Suprapubic skin (tissue), 4 donors: ENCODE measurements around the gene CMBL. TPM values are rescaled to one million over a fixed set of nuclear protein-coding genes. Genes with fewer than 3 reads are reported as not detected.

Experiments
- DNase-seq, 2 donors: peaks; one replicate each; pipeline ENCODE4 v3.0.0-alpha.2; 2019; ENCODE audit warnings: low spot score in 2 of 2
- H3K27ac ChIP-seq: fragments of 200-600 bp; sonication (generic); one replicate; pipeline ENCODE4 v1.5.1; 2019
- H3K27me3 ChIP-seq: fragments of 200-600 bp; sonication (generic); one replicate; pipeline ENCODE4 v1.5.1; 2019
- H3K36me3 ChIP-seq: fragments of 200-600 bp; sonication (generic); one replicate; pipeline ENCODE4 v1.5.1; 2019
- H3K4me1 ChIP-seq: fragments of 200-600 bp; sonication (generic); one replicate; pipeline ENCODE4 v1.5.1; 2019
- H3K4me3 ChIP-seq: fragments of 200-600 bp; sonication (generic); one replicate; pipeline ENCODE4 v1.5.1; 2019; ENCODE audit warnings: mild to moderate bottlenecking
- H3K9me3 ChIP-seq: fragments of 200-600 bp; sonication (generic); one replicate; pipeline ENCODE4 v1.5.1; 2019
- EP300 ChIP-seq: sonication (generic); formaldehyde crosslinking; IDR thresholded peaks from one replicate; pipeline ENCODE4 v1.6.1; 2017; ENCODE audit warnings: antibody characterized with exemption
- POLR2A ChIP-seq, 2 donors: fragments of 450-650 bp; IDR thresholded peaks; one replicate each; pipeline ENCODE4 v1.6.1; 2017; ENCODE audit warnings: antibody characterized with exemption in 2 of 2, mild to moderate bottlenecking in 2 of 2, moderate library complexity in 2 of 2
- POLR2AphosphoS5 ChIP-seq, 3 donors: sonication (generic); formaldehyde crosslinking; IDR thresholded peaks; one replicate each; pipeline ENCODE4 v1.6.1; 2017; ENCODE audit warnings: antibody characterized with exemption in 3 of 3
- WGBS: methylation state at CpG from one replicate; pipeline ENCODE4 v1.1.5; 2018; 5-methylcytosine and 5-hydroxymethylcytosine counted together
- total RNA-seq, 4 donors: library from RNA; depleted of rRNA; stranded (reverse); fragments of >200 nt; gene quantifications; one replicate each; pipeline ENCODE4 v1.1.0, GENCODE V29; 2016
- TF ChIP-seq, protein P1 (sequence below), 2 donors: fragments of 200-600 bp in 1 of 2; fragments of 450-650 bp in 1 of 2; sonication (generic) in 1 of 2; IDR thresholded peaks; one replicate each; pipeline ENCODE4 v1.5.1; 2016 to 2019; ENCODE audit warnings: antibody characterized with exemption in 2 of 2, mild to moderate bottlenecking in 1 of 2, moderate library complexity in 1 of 2

Gene CMBL
- total RNA-seq, 4 donors from 2014 or later: 0.93 to 4.8 (median 2.7) TPM

GRCh38 chr5:10259899-10260298, 47.8 kb downstream of the CMBL start:
- Histone ChIP-seq H3K4me3 (no peak overlapping the region), H3K36me3 (peaks cover 98% of the 10 kb centered on the region), H3K27me3 (no peaks in the 10 kb centered on the region), H3K27ac (no peak overlapping the region), H3K4me1 (no peaks in the 10 kb centered on the region), H3K9me3 (no peaks in the 10 kb centered on the region)
- WGBS: 86% methylated on average over 5 of the region's 5 CpGs
- no peak for DNase-seq
- TF ChIP-seq, protein P1, sequence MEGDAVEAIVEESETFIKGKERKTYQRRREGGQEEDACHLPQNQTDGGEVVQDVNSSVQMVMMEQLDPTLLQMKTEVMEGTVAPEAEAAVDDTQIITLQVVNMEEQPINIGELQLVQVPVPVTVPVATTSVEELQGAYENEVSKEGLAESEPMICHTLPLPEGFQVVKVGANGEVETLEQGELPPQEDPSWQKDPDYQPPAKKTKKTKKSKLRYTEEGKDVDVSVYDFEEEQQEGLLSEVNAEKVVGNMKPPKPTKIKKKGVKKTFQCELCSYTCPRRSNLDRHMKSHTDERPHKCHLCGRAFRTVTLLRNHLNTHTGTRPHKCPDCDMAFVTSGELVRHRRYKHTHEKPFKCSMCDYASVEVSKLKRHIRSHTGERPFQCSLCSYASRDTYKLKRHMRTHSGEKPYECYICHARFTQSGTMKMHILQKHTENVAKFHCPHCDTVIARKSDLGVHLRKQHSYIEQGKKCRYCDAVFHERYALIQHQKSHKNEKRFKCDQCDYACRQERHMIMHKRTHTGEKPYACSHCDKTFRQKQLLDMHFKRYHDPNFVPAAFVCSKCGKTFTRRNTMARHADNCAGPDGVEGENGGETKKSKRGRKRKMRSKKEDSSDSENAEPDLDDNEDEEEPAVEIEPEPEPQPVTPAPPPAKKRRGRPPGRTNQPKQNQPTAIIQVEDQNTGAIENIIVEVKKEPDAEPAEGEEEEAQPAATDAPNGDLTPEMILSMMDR (IDR thresholded peaks at IDR 0.05): no peak
- TF ChIP-seq POLR2A (IDR thresholded peaks at IDR 0.05): no peak
- no peak for TF ChIP-seq POLR2AphosphoS5 (IDR thresholded peaks at IDR 0.05)
- no peak for TF ChIP-seq EP300

GRCh38 chr5:10257870-10258269, 49.8 kb downstream of the CMBL start:
- WGBS: 88% methylated on average over 8 of the region's 8 CpGs
- peaks cover 81% of the 10 kb centered on the region for H3K36me3 ChIP-seq

GRCh38 chr5:10254686-10255085, 53.0 kb downstream of the CMBL start:
- TF ChIP-seq POLR2AphosphoS5 (IDR thresholded peaks at IDR 0.05): no peak
- TF ChIP-seq POLR2A (IDR thresholded peaks at IDR 0.05): no peak
- TF ChIP-seq EP300: no peak
- TF ChIP-seq, protein P1 (IDR thresholded peaks at IDR 0.05): no peak
- Histone ChIP-seq H3K4me1 (peaks cover 22% of the 10 kb centered on the region), H3K27me3 (no peaks in the 10 kb centered on the region), H3K36me3 (peaks cover 49% of the 10 kb centered on the region), H3K4me3 (no peak overlapping the region), H3K9me3 (no peaks in the 10 kb centered on the region), H3K27ac (no peak overlapping the region)
- no peak for DNase-seq
- WGBS: 48% methylated on average over 2 of the region's 2 CpGs

More at GRCh38 chr5:10257870-10258269, 49.8 kb downstream of the CMBL start:
- Histone ChIP-seq H3K27me3 (no peaks in the 10 kb centered on the region), H3K4me1 (peaks cover 5% of the 10 kb centered on the region), H3K27ac (no peak overlapping the region), H3K4me3 (no peak overlapping the region), H3K9me3 (no peaks in the 10 kb centered on the region)
- no peak for TF ChIP-seq EP300
- TF ChIP-seq POLR2AphosphoS5 (IDR thresholded peaks at IDR 0.05): no peak
- no peak for TF ChIP-seq POLR2A (IDR thresholded peaks at IDR 0.05)
- TF ChIP-seq, protein P1 (IDR thresholded peaks at IDR 0.05): no peak
- no peak for DNase-seq

DNA sequence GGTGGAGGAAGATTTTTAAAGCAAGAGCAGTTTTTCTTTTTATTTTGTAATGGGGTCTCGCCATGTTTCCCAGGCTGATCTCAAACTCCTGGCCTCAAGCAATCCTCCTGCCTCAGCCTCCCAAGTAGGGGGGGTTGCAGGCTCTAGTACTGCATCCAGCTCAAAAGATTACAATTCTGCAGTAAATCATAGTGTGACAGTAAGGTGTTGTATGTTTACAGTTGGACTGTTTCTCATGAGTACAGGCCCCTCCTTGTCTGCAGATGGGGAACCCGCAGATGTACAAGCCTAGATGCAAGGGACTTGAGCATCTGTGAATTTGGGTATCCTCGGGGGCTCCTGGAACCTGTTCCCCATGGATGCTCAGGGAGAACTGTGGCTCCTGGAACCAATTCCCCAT, 54.3 kb downstream of the CMBL start:
- H3K36me3 ChIP-seq: peaks cover 36% of the 10 kb centered on the region
- no peaks in the 10 kb centered on the region for H3K27me3 ChIP-seq
- no peak for DNase-seq
- H3K27ac ChIP-seq: no peak overlapping the region
- no peak for TF ChIP-seq POLR2A (IDR thresholded peaks at IDR 0.05)
- TF ChIP-seq POLR2AphosphoS5 (IDR thresholded peaks at IDR 0.05): no peak
- TF ChIP-seq, protein P1 (IDR thresholded peaks at IDR 0.05): no peak
- TF ChIP-seq EP300: no peak
- 100% methylated on average over 3 of the region's 3 CpGs for WGBS
- H3K4me1 ChIP-seq: peaks cover 31% of the 10 kb centered on the region
- H3K4me3 ChIP-seq: no peak overlapping the region
- no peaks in the 10 kb centered on the region for H3K9me3 ChIP-seq

GRCh38 chr5:10251405-10251804, 56.3 kb downstream of the CMBL start:
- Histone ChIP-seq H3K4me1 (peaks cover 36% of the 10 kb centered on the region), H3K36me3 (peaks cover 16% of the 10 kb centered on the region), H3K27me3 (no peaks in the 10 kb centered on the region), H3K4me3 (peak overlapping the region; percentile 93), H3K9me3 (no peaks in the 10 kb centered on the region), H3K27ac (no peak overlapping the region)
- DNase-seq: no peak
- TF ChIP-seq POLR2AphosphoS5 (IDR thresholded peaks at IDR 0.05): no peak
- TF ChIP-seq, protein P1 (IDR thresholded peaks at IDR 0.05): no peak
- TF ChIP-seq EP300: no peak
- no peak for TF ChIP-seq POLR2A (IDR thresholded peaks at IDR 0.05)
- 41% methylated on average over 7 of the region's 7 CpGs for WGBS
